Measurements from ENCODE around the gene EXO5. TPM values are rescaled to one million over a fixed set of nuclear protein-coding genes. Genes with fewer than 3 reads are reported as not detected.
A peak's percentile ranks its signal among the peaks of the same experiment; 100 is the strongest.
"Not testable (repeated sequence)": the region's sequence is repeated elsewhere in the genome, so short reads cannot be mapped to it uniquely, and the experiment has no call there.

Gene EXO5
- total RNA-seq, 4 donors from 2014 or later, result 6.3 to 10.7 (median 8.1) TPM

DNA sequence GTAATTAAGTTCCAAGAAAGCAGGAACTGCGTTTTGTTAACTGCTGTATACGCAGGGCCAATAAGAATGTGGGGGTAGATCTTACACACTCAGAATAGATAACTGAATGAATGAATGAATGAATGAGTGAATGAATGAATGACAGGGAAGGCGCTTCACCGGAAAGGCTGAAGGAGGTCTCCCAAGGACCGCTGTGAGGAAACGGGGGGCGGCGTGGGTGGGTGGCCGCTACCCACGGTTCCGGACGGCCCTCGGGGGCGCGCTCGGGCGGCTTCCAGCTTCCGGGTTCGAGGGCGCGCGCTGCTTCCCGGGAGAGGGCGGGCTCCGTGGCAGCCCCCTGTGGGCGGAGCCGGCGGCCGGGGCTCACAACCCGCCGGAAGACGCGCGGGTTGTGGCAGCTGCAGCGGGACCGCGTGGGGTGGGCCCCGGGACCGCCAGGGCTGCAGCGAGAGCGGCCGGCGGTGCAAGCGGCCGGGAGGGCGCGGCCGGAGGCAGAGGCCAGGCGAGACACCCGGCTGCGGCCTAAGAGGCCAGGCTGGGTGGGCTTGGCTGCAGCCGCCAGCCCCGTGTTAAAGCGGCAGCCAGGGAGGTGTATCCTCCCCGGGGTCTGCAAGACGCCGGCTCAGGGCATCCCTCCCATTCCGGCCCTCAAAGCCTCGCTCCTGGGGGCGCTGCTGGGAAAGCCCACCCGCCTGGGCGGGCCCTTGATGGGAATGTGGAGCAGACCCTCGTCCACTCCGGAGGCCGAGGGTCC, 31.5 kb upstream of the EXO5 start, which contains the start of gene ZFP69:
Gene ZFP69 (plus strand): TSS at position 367 of the 754 bp plus-strand sequence. CDS start 2,072 bp downstream, outside the sequence.
- TF ChIP-seq POLR2A (IDR thresholded peaks at IDR 0.05), result peak; percentile 22 to 47
- TF ChIP-seq, protein P1, sequence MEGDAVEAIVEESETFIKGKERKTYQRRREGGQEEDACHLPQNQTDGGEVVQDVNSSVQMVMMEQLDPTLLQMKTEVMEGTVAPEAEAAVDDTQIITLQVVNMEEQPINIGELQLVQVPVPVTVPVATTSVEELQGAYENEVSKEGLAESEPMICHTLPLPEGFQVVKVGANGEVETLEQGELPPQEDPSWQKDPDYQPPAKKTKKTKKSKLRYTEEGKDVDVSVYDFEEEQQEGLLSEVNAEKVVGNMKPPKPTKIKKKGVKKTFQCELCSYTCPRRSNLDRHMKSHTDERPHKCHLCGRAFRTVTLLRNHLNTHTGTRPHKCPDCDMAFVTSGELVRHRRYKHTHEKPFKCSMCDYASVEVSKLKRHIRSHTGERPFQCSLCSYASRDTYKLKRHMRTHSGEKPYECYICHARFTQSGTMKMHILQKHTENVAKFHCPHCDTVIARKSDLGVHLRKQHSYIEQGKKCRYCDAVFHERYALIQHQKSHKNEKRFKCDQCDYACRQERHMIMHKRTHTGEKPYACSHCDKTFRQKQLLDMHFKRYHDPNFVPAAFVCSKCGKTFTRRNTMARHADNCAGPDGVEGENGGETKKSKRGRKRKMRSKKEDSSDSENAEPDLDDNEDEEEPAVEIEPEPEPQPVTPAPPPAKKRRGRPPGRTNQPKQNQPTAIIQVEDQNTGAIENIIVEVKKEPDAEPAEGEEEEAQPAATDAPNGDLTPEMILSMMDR (IDR thresholded peaks at IDR 0.05), result no peak
- Histone ChIP-seq H3K4me3 (peak within 1 kb of the TSS; percentile 57 to 96 (median 78)), H3K27ac (peak within 1 kb of the TSS; percentile 11 to 79 (median 54)), H3K4me1 (peaks cover 0 to 5% (median 0%) of the 10 kb centered on the region in 4 donors), H3K9me3 (peaks cover 0 to 12% (median 5%) of the 10 kb centered on the region in 4 donors), H3K27me3 (no peaks in the 10 kb centered on the region), H3K36me3 (peaks cover 0 to 5% (median 0%) of the 10 kb centered on the region in 3 donors)
- peak; percentile 73 to 85 (median 79) for DNase-seq

DNA sequence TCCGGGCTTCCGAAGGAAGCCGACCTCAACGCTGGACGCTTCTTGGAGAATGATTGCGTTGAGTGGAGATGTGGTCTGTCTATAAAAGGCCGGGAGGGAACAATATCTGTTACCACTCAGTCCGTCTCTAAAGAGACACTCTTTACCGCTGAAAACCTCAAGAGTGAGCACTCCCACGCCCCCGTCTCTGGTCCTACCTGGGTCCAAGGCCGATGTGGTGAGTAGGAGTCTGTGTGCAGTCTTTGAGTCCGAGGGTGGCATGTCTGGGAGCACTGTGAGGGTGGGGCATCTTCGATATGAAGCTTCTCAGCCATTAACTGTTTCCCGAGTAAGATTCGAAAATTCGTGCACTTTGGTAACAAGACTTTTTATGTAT, 30.9 kb upstream of the EXO5 start:
- peaks cover 0 to 12% (median 5%) of the 10 kb centered on the region in 4 donors for H3K9me3 ChIP-seq
- DNase-seq, result peak; percentile 19 to 49 (median 47)
- peak overlapping the region; percentile 11 to 79 (median 54) for H3K27ac ChIP-seq
- peak overlapping the region; percentile 57 to 96 (median 78) for H3K4me3 ChIP-seq
- H3K36me3 ChIP-seq, result peaks cover 0 to 10% (median 0%) of the 10 kb centered on the region in 3 donors
- peaks cover 0 to 5% (median 0%) of the 10 kb centered on the region in 4 donors for H3K4me1 ChIP-seq
- no peaks in the 10 kb centered on the region for H3K27me3 ChIP-seq
- TF ChIP-seq POLR2A (IDR thresholded peaks at IDR 0.05), result no peak
- TF ChIP-seq, protein P1 (IDR thresholded peaks at IDR 0.05), result no peak

DNA sequence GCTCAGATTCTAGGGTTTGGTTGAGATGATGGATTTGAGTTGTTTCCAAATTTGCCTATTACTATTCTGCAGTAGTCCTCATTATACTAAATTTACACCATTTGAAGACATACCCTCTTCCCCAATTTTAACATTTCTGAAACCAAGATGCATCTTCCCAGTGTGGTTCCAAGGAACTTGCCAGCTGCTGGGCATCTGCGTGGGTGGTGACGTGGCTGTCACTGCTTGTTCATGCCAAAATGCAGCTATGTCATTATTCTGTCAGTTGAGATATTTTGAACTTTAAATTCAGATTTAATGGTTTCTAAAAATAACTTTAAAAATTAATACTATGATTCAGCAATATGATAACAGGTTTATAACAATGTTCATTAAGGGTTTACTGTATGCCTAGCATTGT, 30.3 kb upstream of the EXO5 start:
- TF ChIP-seq POLR2A (IDR thresholded peaks at IDR 0.05), result no peak
- TF ChIP-seq, protein P1 (IDR thresholded peaks at IDR 0.05), result no peak
- peak overlapping the region in 1 of 4 donors; percentile 69 for H3K4me3 ChIP-seq

DNA sequence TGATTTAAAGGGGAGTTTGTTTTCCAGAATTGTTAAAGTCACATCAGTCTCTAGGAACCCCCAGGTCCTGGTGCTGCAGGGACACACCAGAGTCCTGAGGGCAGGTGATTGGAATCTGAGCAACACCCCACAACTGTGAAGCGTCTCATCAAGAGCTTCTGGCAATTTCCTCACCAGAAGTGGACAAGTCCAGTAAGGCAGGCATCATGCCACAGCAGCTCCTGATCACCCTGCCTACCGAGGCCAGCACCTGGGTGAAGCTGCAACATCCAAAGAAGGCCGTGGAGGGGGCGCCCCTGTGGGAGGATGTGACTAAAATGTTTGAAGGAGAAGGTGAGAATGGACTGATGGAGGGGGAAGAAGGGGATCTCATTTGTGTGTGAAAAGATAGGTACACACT, 29.4 kb upstream of the EXO5 start:
- no peak overlapping the region for H3K27ac ChIP-seq
- DNase-seq, result no peak
- H3K36me3 ChIP-seq, result peaks cover 0 to 14% (median 0%) of the 10 kb centered on the region in 3 donors
- no peaks in the 10 kb centered on the region for H3K27me3 ChIP-seq
- H3K4me1 ChIP-seq, result peaks cover 0 to 5% (median 0%) of the 10 kb centered on the region in 4 donors
- no peak overlapping the region for H3K4me3 ChIP-seq
- TF ChIP-seq POLR2A (IDR thresholded peaks at IDR 0.05), result no peak
- TF ChIP-seq, protein P1 (IDR thresholded peaks at IDR 0.05), result no peak
- H3K9me3 ChIP-seq, result peaks cover 0 to 12% (median 5%) of the 10 kb centered on the region in 4 donors

More for the DNA sequence above, 30.3 kb upstream of the EXO5 start:
- Histone ChIP-seq H3K9me3 (peaks cover 0 to 12% (median 5%) of the 10 kb centered on the region in 4 donors), H3K36me3 (peaks cover 0 to 10% (median 0%) of the 10 kb centered on the region in 3 donors), H3K27me3 (no peaks in the 10 kb centered on the region), H3K4me1 (peaks cover 0 to 5% (median 0%) of the 10 kb centered on the region in 4 donors), H3K27ac (no peak overlapping the region)
- no peak for DNase-seq

DNA sequence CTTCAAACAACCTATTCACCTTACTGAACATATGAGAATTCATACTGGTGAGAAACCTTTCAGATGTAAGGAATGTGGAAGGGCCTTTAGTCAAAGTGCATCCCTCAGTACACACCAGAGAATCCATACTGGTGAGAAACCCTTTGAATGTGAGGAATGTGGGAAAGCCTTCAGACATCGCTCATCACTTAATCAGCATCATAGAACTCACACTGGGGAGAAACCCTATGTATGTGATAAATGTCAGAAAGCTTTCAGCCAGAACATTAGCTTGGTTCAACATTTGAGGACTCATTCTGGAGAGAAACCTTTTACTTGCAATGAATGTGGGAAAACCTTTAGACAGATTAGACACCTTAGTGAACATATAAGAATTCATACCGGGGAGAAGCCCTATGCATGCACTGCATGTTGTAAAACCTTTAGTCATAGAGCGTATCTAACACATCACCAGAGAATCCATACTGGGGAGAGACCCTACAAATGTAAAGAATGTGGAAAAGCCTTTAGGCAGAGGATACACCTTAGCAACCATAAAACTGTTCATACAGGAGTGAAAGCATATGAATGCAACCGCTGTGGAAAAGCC, 13.2 kb upstream of the EXO5 start:
- no peaks in the 10 kb centered on the region for H3K27me3 ChIP-seq
- no peak overlapping the region for H3K27ac ChIP-seq
- no peak overlapping the region for H3K4me3 ChIP-seq
- H3K36me3 ChIP-seq, result peaks cover 0 to 58% (median 0%) of the 10 kb centered on the region in 3 donors
- peaks cover 0 to 64% (median 21%) of the 10 kb centered on the region in 4 donors for H3K9me3 ChIP-seq
- TF ChIP-seq, protein P1 (IDR thresholded peaks at IDR 0.05), result no peak
- no peak for TF ChIP-seq POLR2A (IDR thresholded peaks at IDR 0.05)
- no peaks in the 10 kb centered on the region for H3K4me1 ChIP-seq
- DNase-seq, result no peak

DNA sequence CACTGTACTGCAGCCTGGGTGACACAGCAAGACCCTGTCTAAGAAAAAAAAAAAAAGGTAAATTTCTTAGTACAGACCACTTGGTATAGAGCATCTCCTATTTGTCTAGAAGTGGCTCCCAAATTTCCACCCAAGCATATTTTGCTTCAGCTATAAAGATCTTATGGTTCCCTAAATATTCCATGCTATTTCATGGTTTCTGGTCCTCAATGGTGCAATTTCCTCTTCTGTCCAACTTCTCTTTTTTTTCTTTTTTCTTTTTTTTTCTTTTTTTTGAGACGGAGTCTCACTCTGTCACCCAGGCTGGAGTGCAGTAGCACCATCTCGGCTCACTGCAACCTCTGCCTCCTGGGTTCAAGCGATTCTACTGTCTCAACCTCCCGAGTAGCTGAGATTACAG, 5.9 kb upstream of the EXO5 start:
- not testable (repeated sequence) for H3K4me3 ChIP-seq, DNase-seq, H3K4me1 ChIP-seq, H3K36me3 ChIP-seq, H3K27ac ChIP-seq, H3K27me3 ChIP-seq
- H3K9me3 ChIP-seq, result peaks cover 0 to 42% (median 8%) of the 10 kb centered on the region in 4 donors
